HuH-7.5 (cell line): Measurements from ENCODE around the gene DPP3.
"Not testable (repeated sequence)": the region's sequence is repeated elsewhere in the genome, so short reads cannot be mapped to it uniquely, and the experiment has no call there.

ENCODE experiments used
- DNase-seq: peaks from one replicate; pipeline ENCODE4 v3.0.0; 2011; ENCODE audit warnings: low spot score

The DPP3 gene, protein sequence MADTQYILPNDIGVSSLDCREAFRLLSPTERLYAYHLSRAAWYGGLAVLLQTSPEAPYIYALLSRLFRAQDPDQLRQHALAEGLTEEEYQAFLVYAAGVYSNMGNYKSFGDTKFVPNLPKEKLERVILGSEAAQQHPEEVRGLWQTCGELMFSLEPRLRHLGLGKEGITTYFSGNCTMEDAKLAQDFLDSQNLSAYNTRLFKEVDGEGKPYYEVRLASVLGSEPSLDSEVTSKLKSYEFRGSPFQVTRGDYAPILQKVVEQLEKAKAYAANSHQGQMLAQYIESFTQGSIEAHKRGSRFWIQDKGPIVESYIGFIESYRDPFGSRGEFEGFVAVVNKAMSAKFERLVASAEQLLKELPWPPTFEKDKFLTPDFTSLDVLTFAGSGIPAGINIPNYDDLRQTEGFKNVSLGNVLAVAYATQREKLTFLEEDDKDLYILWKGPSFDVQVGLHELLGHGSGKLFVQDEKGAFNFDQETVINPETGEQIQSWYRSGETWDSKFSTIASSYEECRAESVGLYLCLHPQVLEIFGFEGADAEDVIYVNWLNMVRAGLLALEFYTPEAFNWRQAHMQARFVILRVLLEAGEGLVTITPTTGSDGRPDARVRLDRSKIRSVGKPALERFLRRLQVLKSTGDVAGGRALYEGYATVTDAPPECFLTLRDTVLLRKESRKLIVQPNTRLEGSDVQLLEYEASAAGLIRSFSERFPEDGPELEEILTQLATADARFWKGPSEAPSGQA

DNA sequence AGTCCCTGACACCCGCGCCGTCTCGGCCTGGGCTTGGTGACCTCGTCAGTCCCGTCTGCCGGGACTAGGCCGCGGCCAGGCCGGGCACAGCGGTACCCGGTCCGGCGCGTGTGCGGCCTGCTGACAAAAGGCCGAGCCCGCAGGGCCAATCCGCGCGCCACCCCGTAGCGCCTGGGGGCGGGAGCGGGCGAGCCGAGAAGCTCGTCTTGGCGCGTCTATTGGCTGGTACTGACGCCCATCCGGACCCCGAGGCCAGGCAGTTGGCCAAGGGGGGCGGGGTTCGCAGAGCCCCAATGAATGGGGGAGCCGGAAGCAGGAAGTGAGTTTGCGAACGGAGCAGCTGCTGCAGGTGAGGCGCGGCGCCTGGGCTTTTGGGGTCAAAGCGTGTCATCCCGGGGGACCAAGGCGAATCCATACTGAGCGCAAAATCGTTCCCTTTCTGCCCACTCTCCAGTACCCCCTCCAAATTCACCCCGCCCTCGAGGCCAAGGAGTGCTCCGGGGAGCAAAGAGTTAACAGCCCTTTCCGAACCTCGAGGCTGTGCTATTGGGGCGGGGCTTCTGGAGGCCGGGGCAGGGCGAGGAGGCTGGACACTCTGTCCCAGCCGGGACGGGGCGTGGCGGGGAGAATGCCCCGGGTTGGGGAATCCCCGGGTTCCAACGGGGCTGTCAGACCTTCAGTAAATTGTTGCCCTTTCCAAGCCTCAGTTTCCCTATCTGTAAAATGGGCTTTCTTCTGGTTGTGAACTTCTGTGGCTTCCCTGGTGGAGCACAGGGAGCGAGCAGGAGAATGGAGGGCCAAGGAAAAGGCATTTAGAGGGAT is at the start of gene DPP3:
Gene DPP3, plus strand, starts transcription at position 318 of the 822 bp plus-strand sequence. CDS start 1,767 bp downstream, outside the sequence.
- peak; percentile 100 for DNase-seq

DNA sequence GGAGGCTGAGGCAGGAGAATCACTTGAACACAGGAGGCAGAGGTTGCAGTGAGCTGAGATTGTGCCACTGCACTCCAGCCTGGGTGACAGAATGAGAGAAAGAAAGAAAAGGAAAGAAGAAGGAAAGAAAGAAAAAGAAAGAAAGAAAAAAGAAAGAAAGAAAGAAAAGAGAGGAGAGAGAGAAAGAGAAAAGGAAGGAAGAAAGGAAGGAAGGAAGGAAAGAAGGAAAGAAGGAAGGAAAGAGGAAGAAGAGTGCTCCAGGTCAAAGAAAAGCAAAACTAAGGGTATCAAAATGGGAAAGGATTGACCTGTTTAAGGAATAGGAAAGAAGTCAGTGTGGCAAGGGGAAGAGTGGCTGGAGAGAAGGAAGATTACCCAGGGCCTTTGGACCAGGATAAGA is 48.9 kb upstream of the DPP3 start:
- not testable (repeated sequence) for DNase-seq

DNA sequence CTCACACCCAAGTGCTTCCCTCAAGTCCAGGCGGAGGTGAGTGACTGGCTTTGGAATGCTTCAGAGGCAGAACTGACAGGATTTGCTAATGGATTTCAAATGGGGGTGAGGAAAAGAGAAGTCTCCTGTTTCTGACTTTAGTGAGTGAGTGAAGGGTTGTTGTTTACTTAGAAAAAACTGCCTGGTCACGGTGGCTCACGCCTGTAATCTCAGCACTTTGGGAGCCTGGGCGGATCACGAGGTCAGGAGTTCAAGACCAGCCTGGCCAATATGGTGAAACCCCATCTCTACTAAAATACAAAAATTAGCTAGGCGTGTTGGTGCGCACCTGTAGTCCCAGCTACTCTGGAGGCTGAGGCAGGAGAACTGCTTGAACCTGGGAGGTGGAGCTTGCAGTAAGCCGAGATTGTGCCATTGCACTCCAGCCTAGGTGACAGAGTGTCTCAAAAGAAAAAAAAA is 48.3 kb upstream of the DPP3 start:
- not testable (repeated sequence) for DNase-seq

DNA sequence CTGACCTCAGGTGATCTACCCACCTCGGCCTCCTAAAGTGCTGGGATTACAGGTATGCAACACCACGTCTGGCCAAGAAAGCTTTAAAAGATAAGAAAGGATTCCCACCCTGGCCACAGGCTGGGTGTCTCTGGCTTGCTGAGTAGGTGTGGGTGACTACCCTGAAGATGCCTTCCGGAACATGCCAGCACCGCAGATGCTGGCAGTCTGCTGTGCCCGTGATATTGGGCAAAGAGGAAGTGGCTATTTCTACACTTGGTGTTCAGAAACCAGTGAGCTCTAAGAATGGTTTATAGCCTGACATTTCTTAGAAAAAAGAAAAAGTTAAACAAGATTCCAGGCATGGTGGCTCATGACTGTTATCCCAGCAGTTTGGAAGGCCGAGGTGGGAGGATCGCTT is 47.6 kb upstream of the DPP3 start:
- DNase-seq = no peak

DNA sequence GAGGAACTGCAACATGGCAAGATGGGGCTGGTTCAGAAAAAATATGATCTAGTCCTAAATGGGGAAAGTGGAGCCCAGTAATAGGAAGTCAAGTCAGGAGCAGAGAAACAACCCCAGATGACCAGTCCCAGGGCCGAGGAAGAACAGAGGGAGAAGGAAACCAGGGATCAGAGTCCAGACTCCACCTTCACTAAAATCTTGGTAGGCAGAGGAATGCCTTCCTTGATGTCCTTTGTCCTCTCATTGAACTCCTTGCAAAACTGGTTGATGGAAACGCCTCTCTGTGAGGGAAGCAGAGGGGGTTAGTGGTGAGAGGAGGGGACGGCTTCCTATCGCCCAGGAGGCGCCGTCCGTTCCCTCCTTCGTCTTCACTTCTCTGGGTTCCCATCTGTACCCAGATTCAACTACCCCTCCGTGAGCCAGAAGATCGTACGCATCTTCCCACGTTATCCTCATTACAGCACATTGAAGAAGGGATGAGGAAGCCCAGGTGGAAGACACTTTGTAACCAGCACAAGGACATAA is 42.2 kb upstream of the DPP3 start:
- no peak for DNase-seq

DNA sequence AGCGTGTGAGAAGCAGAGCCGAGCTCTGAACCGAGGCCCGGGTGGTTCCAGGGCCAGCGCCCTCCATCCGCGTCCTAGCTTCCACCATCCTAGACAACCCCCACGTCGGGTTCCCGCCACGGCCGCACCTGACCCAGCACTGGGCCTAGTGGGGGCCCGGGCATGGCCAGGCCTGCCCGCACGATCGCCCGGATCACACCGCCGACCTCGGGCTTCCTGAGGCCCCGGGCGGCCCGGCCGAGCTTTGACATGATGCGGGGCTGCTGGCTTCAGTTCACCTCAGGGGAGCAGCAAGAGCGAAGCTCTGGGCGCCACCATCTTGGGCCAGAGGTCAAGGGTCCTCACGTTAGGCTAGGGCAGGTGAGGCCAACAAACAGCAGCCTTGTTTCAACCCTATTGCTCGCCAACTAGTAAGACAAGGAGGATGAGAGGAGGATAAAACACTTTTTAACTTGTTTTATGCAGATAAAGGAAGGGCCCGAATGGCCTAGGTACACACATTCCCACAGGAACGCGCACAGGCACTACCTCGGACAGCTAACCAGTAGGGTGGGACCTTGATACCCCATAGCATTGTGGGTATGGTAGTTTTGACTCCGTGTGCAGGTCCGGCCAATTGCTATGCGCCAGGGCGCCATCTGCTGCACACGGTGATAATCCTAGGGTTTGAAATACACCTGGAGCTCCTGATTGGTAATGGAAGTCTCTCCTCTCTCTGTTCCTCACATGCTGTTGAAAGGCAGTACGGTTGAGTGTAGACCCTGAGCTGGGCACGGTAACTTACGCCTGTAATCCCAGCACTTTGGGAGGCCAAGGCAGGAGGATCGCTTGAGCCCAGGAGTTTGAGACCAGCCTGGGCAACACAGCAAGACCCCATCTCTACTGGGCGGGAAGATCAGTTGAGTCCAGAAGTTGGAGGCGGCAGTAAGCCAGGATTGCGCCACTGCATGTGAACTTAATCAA is 41.4 kb upstream of the DPP3 start, which contains the start of gene MRPL11:
Gene MRPL11, minus strand, starts transcription at position 345 of the 963 bp plus-strand sequence. Its CDS starts 94 bp downstream, at position 251.
- peak; percentile 100 for DNase-seq

DNA sequence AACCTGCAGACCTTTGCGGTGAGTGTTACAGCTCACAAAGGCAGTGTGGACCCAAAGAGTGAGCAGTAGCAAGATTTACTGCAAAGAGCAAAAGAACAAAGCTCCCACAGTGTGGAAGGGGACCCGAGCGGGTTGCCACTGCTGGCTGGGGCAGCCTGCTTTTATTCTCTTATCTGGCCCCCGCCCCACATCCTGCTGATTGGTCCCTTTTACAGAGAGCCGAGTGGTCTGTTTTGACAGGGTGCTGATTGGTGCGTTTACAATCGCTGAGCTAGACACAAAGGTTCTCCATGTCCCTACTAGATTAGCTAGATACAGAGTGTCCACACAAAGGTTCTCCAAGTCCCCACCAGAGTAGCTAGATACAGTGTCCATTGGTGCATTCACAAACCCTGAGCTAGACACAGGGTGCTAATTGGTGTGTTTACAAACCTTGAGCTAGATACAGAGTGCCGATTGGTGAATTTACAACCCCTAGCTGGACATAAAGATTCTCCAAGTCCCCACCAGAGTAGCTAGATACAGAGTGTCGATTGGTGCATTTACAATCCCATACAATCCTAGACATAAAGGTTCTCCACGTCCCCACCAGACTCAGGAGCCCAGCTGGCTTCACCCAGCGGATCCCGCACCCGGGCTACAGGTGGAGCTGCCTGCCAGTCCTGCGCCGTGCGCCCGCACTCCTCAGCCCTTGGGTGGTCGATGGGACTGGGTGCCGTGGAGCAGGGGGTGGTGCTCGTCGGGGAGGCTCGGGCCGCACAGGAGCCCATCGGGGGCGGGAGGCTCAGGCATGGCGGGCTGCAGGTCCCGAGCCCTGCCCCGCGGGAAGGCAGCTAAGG is 39.9 kb upstream of the DPP3 start:
- not testable (repeated sequence) for DNase-seq

DNA sequence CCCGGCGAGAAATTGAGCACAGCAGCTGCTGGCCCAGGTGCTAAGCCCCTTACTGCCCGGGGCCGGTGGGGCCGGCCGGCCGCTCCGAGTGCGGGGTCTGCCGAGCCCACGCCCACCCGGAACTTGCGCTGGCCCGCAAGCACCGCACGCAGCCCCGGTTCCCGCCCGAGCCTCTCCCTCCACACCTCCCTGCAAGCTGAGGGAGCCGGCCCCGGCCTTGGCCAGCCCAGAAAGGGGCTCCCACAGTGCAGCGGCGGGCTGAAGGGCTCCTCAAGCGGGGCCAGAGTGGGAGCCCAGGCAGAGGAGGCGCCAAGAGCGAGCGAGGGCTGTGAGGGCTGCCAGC is 39.3 kb upstream of the DPP3 start:
- DNase-seq = not testable (repeated sequence)

DNA sequence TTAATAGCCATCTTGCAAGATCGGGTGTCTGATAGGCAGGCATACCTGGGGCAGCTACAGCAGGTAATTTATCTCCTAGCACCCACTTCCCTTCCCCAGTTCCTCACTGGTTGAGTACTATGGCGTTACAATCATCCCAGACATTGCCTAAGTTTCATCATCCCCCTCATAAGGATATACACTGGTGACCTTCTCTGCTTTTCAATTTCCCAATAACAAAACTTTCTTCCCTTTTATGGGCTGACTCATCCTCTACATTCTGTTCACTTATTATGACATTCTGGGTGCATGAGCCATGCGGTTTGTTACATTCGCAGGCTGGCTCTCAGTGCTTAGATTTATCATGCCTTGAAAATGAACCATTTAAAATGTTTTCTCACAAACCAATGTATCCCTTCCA is 36.6 kb upstream of the DPP3 start:
- no peak for DNase-seq

DNA sequence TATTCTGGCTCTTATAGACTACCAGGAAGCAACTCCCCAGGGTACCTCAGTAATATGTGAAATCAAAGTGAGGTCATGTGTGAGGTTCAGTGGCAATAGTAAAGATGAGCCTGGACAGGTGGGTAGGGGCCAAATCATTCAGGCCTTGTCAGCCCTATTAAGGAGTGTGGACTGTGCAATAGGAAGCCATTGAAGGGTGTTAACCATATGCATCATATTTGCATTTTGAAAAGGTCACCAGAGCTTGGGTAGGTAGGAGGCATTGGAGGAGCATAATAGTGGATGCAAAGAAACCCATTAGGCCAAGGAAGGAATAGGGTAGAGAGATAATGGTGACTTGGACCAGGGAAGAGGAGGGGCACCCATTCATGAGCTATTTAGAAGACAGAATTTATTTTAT is 33.2 kb upstream of the DPP3 start:
- DNase-seq = no peak

DNA sequence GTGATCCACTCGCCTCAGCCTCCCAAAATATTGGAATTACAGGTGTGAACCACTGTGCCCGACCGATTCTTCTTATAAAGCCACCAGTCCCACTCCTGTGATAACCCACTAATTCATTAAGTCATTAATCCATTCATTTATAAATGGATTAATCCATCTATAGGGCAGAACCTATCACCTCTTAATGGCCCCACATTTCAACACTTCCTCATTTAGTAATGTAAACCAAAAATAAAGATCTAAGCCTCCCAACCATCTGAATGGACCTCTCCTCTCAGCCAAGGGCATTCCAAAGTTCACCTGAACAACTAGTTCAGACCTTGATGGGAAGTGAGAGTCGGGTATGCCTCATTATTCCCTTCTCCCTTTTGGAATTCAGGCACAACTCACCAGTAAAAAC is 31.7 kb upstream of the DPP3 start:
- no peak for DNase-seq

DNA sequence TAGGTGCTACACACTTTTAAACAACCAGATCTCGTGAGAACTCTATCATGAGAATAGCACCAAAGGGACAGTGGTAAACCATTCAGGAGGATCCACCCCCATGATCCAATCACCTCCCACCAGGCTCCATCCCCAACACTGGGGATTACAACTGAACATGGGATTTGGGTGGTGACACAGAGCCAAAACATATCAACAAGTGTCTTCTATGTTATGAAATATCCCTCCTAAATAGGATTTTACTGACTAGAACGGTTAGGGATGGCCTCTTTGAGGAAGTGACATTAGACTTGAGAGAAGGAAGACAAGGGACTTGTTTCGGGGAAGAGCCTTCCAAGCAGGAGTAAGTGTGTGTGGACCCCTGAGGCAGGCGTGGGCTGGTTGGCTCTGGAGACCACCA is 29.7 kb upstream of the DPP3 start:
- no peak for DNase-seq

DNA sequence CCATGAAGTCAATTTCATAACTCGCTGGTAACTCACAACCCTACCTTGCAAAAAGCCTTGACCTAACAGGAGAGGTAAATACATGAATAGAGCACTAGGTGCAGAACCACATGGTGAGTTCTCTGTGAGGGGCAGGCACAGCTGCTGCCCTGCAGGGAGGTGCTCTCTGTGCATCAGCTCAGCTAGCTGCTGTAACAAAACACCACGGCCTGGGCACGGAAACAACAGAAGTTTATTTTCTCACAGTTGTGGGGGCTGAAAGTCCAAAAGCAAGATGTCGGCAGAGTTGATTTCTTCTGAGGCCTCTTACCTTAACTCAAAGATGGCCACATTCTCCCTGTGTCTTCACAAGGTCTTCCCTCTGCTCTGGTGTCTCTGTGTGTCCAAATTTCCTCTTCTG is 28.6 kb upstream of the DPP3 start:
- no peak for DNase-seq

DNA sequence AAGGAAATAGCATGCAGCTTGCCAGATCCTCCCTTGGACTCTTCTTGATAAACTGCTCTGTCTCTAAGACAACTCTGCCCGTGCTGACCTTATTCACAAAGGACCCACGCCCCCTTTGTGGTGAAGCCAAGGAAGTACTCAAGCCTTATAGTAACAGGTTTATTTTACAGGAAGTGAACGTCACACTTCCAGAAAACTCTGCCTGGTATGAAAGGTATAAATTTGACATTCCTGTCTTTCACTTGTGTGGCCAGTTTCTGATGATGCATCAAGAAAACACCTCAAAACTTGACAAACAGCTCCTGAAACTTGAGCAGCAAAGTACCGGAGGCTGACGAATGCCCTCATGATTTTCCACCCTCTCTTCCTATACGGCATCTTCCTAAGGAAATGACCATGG is 26.0 kb upstream of the DPP3 start:
- no peak for DNase-seq

DNA sequence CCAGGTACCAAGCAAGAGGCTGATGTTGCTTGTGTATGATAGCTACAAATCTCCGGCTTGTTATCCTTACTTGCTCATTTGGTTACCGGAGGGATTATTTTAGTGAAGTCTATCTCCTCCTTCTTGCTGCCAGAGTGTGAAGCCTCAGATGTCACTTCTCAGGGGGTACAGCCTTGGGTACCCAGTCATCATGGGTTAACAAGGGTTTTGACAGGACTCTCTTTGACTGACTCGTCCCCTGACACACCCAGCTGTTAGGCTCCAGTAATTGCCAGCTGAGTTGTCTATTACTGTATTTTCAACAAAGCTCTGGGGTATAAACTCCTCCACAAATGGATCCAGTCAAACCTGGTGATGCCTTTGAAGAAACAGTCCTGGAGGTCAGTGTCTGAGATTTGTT is 25.4 kb upstream of the DPP3 start:
- no peak for DNase-seq

DNA sequence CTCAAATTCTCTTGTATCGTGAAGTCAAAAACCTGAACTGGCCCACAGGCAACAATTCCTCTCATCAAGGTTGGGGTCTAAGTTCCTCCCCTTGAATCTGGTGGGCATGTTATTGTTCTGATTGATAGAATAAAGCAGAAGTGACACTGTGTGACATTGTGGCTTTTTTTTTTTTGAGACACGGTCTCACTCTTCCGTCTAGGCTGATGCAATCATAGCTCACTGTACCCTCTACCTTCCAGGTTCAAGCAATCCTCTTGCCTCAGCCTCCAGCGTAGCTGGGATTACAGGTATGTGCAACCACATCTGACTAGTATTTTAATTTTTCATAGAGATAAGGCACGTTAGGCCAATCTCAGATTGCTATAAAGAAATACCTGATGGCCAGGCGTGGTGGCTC is 22.4 kb upstream of the DPP3 start:
- DNase-seq = no peak

DNA sequence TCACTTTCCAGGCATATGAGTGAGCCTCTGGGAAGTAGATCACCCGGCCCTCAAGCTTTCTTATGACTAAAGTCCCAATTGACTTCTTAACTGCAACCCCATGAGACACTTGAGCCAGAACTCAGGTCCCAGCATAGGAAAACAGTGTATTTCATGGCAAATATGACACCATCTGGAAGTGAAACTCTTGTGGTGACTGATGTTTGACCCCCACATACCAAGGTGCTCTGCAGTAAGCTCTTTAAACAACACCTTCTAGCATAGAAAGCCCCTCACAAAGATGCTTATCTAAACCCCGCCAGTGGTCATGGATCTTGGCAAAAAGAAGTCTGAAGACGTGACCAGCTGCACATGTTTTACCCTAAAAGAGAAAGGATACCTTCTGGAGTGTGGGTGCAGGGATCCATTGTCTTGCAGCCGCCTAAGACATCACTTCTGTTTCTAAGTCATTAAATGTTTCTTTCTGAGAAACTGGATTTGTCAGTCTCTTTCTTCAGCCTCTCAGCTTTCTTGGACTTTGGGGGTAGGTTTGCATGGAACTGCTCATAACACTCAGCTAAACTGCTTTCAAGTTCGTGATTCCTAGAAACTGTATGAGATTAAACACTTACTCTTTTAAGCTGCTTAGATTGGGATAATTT is 21.0 kb upstream of the DPP3 start:
- no peak for DNase-seq

DNA sequence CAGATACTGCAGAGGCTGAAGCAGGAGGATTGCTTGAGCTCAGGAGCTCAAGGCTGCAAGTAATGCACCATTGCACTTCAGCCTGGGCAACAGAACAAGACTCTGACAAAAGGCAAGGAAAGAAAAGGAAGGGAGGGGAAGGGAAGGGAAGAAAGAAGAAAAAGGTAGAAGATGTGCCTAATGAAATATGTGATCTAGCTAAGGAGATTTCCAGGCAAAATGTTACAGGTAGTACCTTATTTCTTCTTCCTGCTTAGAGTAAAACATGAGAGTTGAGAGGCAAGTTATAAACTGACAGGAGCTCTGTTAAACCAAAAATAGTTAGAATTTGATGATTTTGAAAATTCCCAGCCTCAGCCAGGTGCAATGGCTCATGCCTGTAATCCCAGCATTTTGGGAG is 18.2 kb upstream of the DPP3 start:
- DNase-seq = no peak

DNA sequence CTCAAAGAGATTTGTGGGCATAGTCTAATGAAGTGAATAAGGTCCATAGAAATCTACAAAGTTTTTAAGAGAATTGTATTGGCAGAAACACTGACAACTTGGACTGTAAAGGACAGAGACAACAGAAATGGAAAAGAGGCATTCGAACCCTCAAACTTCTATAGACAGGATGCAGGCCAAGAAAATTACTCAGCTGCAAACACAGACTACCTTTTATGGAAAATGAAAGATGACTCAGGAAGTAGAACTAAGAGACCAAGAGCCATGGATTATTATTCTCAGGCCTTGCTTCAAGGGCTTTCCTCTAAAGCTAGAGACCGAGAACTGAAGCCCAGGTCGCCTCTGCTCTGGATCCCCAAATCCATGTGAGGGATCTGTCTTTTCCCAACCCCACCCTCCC is 17.3 kb upstream of the DPP3 start:
- DNase-seq = peak; percentile 18

DNA sequence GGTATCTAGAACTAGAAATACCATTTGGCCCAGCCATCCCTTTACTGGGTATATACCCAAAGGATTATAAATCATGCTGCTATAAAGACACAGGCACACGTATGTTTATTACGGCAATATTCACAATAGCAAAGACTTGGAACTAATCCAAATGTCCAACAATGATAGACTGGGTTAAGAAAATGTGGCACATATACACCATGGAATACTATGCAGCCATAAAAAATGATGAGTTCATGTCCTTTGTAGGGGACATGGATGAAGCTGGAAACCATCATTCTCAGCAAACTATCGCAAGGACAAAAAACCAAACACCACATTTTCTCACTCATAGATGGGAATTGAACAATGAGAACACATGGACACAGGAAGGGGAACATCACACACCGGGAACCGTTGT is 16.1 kb upstream of the DPP3 start:
- not testable (repeated sequence) for DNase-seq
